Trophoblast cell (in vitro differentiated cells and primary cell): ENCODE measurements around the gene CPNE4.

Source experiments
- DNase-seq, 2 donors: peaks; one replicate each; pipeline ENCODE4 v3.0.0-alpha.2; 2016
- H2AFZ ChIP-seq: 2 replicates; pipeline ENCODE4 v1.6.1; 2013; ENCODE audit warnings: low read length, moderate library complexity, mild to moderate bottlenecking; ENCODE audit not compliant: insufficient read depth, poor library complexity
- H2AK5ac ChIP-seq: 2 replicates; pipeline ENCODE4 v1.6.1; 2013; ENCODE audit warnings: mild to moderate bottlenecking, low read length
- H2BK120ac ChIP-seq: 2 replicates; pipeline ENCODE4 v1.6.1; 2013; ENCODE audit warnings: low read length, mild to moderate bottlenecking, moderate library complexity; ENCODE audit not compliant: insufficient read depth, poor library complexity
- H2BK12ac ChIP-seq: 2 replicates; pipeline ENCODE4 v1.6.1; 2013; ENCODE audit warnings: mild to moderate bottlenecking, low read length, moderate library complexity
- H2BK5ac ChIP-seq: 2 replicates; pipeline ENCODE4 v1.6.1; 2013; ENCODE audit warnings: low read length, low read depth, moderate library complexity, mild to moderate bottlenecking; ENCODE audit not compliant: poor library complexity
- H3K14ac ChIP-seq: 2 replicates; pipeline ENCODE4 v1.6.1; 2013; ENCODE audit warnings: mild to moderate bottlenecking, low read length
- H3K18ac ChIP-seq: 2 replicates; pipeline ENCODE4 v1.6.1; 2013; ENCODE audit warnings: mild to moderate bottlenecking, low read length
- H3K23ac ChIP-seq: 2 replicates; pipeline ENCODE4 v1.6.1; 2013; ENCODE audit warnings: low read length
- H3K27ac ChIP-seq: 2 replicates; pipeline ENCODE4 v1.5.1; 2013; ENCODE audit warnings: low read depth, mild to moderate bottlenecking, inconsistent platforms, low read length, moderate library complexity
- H3K27me3 ChIP-seq: 2 replicates; pipeline ENCODE4 v1.6.1; 2013; ENCODE audit warnings: inconsistent platforms, mild to moderate bottlenecking, low read length, moderate library complexity; ENCODE audit not compliant: insufficient read depth
- H3K36me3 ChIP-seq, 2 experiments: 1 replicate in 1 of 2; 2 replicates in 1 of 2; pipeline ENCODE4 v1.6.1; 2013; ENCODE audit warnings: low read length in 2 of 2, mild to moderate bottlenecking in 2 of 2, moderate library complexity in 1 of 2; ENCODE audit not compliant: insufficient read depth in 2 of 2, control insufficient read depth in 1 of 2
- H3K4ac ChIP-seq: 2 replicates; pipeline ENCODE4 v1.6.1; 2013; ENCODE audit warnings: low read depth, mild to moderate bottlenecking, low read length, moderate library complexity
- H3K4me1 ChIP-seq, 2 experiments: 1 replicate in 1 of 2; 2 replicates in 1 of 2; pipeline ENCODE4 v1.6.1; 2013; ENCODE audit warnings: low read length in 2 of 2, mild to moderate bottlenecking in 2 of 2, moderate library complexity in 1 of 2; ENCODE audit not compliant: insufficient read depth in 2 of 2, control insufficient read depth in 1 of 2
- H3K4me2 ChIP-seq: 2 replicates; pipeline ENCODE4 v1.6.1; 2013; ENCODE audit warnings: inconsistent platforms, mild to moderate bottlenecking, low read length, moderate library complexity
- H3K4me3 ChIP-seq: 2 replicates; pipeline ENCODE4 v1.5.1; 2013; ENCODE audit warnings: mild to moderate bottlenecking, low read depth, low read length, inconsistent platforms
- H3K79me1 ChIP-seq: one replicate; pipeline ENCODE4 v1.6.1; 2013; ENCODE audit warnings: low read length
- H3K79me2 ChIP-seq: 2 replicates; pipeline ENCODE4 v1.6.1; 2013; ENCODE audit warnings: low read length, mild to moderate bottlenecking; ENCODE audit not compliant: control insufficient read depth, insufficient read depth, poor library complexity
- H3K9ac ChIP-seq: 2 replicates; pipeline ENCODE4 v1.6.1; 2013; ENCODE audit warnings: mild to moderate bottlenecking, low read length
- H3K9me3 ChIP-seq: 2 replicates; pipeline ENCODE4 v1.6.1; 2013; ENCODE audit warnings: low read depth, mild to moderate bottlenecking, control low read depth, inconsistent platforms, low read length; ENCODE audit not compliant: insufficient read depth
- H4K12ac ChIP-seq: 2 replicates; pipeline ENCODE4 v1.6.1; 2013; ENCODE audit warnings: low read depth, mild to moderate bottlenecking, low read length, moderate library complexity
- H4K8ac ChIP-seq: 2 replicates; pipeline ENCODE4 v1.6.1; 2013; ENCODE audit warnings: low read depth, mild to moderate bottlenecking, low read length, moderate library complexity
- H4K91ac ChIP-seq: one replicate; pipeline ENCODE4 v1.6.1; 2013; ENCODE audit warnings: low read depth, mild to moderate bottlenecking, low read length, moderate library complexity
- WGBS: extraction: QIAGEN DNeasy Blood & Tissue Kit; methylation state at CpG from one replicate; pipeline ENCODE4 v1.1.7; 2013; ENCODE audit warnings: missing lambda C conversion rate; ENCODE audit not compliant: insufficient read length, insufficient coverage; ENCODE audit errors: extremely low coverage; 5-methylcytosine and 5-hydroxymethylcytosine counted together

Gene CPNE4

DNA sequence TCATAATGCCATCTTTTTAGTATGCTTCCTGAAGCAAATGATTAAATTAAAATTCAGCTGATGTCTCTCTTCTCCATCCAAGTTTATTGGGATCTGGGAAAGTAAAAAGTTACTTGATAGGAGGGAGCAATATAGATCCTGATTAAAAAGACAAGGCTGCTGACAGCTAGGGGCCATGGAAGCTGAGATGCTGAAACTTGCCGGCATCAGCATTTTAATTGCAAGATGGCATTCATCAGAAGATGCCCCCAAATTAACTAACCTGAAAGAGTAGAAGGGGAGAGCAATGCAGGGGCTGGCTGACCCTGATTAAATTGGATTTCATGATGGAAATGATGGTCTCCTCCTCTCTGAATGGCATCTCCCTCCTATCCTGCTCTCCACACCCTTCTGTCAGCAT, 31.1 kb downstream of the CPNE4 start:
- Histone ChIP-seq H2BK12ac (no peak overlapping the region), H3K36me3 (no peaks in the 10 kb centered on the region), H2AK5ac (no peak overlapping the region), H3K4me2 (no peak overlapping the region), H3K27ac (no peak overlapping the region), H3K4me1 (no peaks in the 10 kb centered on the region), H2BK120ac (no peak overlapping the region), H3K79me1 (no peaks in the 10 kb centered on the region), H3K79me2 (no peaks in the 10 kb centered on the region), H3K4me3 (no peak overlapping the region), H4K12ac (no peak overlapping the region), H3K9me3 (no peaks in the 10 kb centered on the region), H4K8ac (no peak overlapping the region), H3K18ac (no peak overlapping the region), H3K27me3 (no peaks in the 10 kb centered on the region), H3K4ac (no peak overlapping the region), H2BK5ac (no peak overlapping the region), H3K9ac (no peak overlapping the region), H3K14ac (no peak overlapping the region), H3K23ac (no peak overlapping the region), H2AFZ (no peak overlapping the region), H4K91ac (no peak overlapping the region)
- no peak for DNase-seq
- no CpG with 5 or more reads among the region's 1 CpG for WGBS

DNA sequence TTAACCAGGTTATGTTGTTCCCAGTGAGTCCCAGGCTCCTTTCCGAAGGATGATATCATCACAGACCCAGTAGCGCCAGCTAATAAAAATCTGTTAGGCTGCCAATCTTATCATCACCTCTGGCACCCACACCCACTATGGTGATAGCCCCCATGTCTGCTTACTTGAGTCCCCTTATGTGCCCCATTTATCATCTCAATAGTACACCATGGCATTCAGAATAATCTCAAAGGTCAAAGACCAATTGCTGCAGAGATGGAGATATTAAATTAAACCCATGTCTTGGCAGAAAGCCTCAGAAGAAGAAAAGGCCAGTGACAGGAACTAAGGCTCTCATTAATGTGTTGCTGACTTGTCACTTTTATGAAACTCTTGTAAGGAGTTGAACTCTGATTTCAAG, 32.8 kb downstream of the CPNE4 start:
- Histone ChIP-seq H3K4ac (no peak overlapping the region), H4K8ac (no peak overlapping the region), H4K12ac (no peak overlapping the region), H3K9ac (no peak overlapping the region), H3K36me3 (no peaks in the 10 kb centered on the region), H3K4me2 (no peak overlapping the region), H2BK120ac (no peak overlapping the region), H3K14ac (no peak overlapping the region), H3K9me3 (no peaks in the 10 kb centered on the region), H3K23ac (no peak overlapping the region), H3K4me1 (no peaks in the 10 kb centered on the region), H3K79me1 (no peaks in the 10 kb centered on the region), H2AK5ac (no peak overlapping the region), H3K18ac (no peak overlapping the region), H3K4me3 (no peak overlapping the region), H2AFZ (no peak overlapping the region), H3K79me2 (no peaks in the 10 kb centered on the region), H2BK5ac (no peak overlapping the region), H3K27ac (no peak overlapping the region), H4K91ac (no peak overlapping the region), H3K27me3 (no peaks in the 10 kb centered on the region), H2BK12ac (no peak overlapping the region)
- DNase-seq = no peak
- no CpG with 5 or more reads among the region's 2 CpGs for WGBS

DNA sequence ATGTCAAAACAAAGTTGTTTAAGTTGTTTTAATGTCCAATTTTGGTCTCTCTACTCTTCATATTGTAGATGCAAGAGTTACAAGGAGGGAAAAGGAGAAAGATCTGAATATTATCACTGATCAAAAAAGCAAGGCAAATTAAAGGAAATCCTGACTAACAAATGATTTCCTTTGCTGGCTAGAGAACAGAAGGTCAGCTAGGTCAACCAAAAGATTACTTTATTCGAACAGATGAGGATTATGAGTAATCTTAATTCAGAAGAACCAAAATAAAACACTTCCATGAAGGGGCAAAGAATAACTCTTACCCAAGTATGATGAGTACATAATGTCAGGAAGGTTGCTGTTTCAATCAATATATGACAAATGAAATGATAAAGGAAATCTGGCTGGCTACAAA, 33.8 kb downstream of the CPNE4 start:
- Histone ChIP-seq H3K18ac (no peak overlapping the region), H3K4me3 (no peak overlapping the region), H3K9ac (no peak overlapping the region), H3K14ac (no peak overlapping the region), H3K23ac (no peak overlapping the region), H3K27ac (no peak overlapping the region), H2AK5ac (no peak overlapping the region), H4K91ac (no peak overlapping the region), H4K8ac (no peak overlapping the region), H2BK120ac (no peak overlapping the region), H2BK12ac (no peak overlapping the region), H4K12ac (no peak overlapping the region), H3K79me2 (no peaks in the 10 kb centered on the region), H3K9me3 (no peaks in the 10 kb centered on the region), H3K27me3 (no peaks in the 10 kb centered on the region), H2AFZ (no peak overlapping the region), H3K79me1 (no peaks in the 10 kb centered on the region), H3K4me1 (no peaks in the 10 kb centered on the region), H3K4me2 (no peak overlapping the region), H2BK5ac (no peak overlapping the region), H3K36me3 (no peaks in the 10 kb centered on the region), H3K4ac (no peak overlapping the region)
- no CpG with 5 or more reads among the region's 1 CpG for WGBS
- DNase-seq = no peak

DNA sequence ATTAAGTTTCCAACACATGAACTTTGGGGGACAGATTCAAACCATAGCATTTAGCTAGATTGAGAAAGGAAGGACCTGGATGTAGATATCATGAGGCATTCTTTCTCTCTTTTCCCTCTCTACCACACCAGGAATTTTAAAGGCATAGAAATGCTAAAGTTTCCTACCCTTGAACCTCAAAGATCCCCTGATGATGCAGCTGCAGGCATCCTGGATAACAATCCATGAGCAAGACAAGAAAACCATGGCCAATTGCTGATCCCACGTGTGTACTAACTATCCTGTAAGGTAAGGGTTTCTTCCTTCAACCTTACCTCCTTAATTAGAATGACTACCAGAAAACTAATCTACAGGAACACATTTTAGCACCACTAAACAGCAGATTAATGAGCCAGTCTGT, 36.8 kb downstream of the CPNE4 start:
- Histone ChIP-seq H4K8ac (no peak overlapping the region), H3K23ac (no peak overlapping the region), H3K4ac (no peak overlapping the region), H2BK12ac (no peak overlapping the region), H4K91ac (no peak overlapping the region), H3K14ac (no peak overlapping the region), H3K79me1 (no peaks in the 10 kb centered on the region), H3K4me3 (no peak overlapping the region), H4K12ac (no peak overlapping the region), H3K79me2 (no peaks in the 10 kb centered on the region), H3K27ac (no peak overlapping the region), H2AK5ac (no peak overlapping the region), H2AFZ (no peak overlapping the region), H3K9ac (no peak overlapping the region), H3K4me1 (no peaks in the 10 kb centered on the region), H3K9me3 (no peaks in the 10 kb centered on the region), H3K36me3 (no peaks in the 10 kb centered on the region), H3K18ac (no peak overlapping the region), H2BK5ac (no peak overlapping the region), H3K27me3 (no peaks in the 10 kb centered on the region), H2BK120ac (no peak overlapping the region), H3K4me2 (no peak overlapping the region)
- DNase-seq = no peak
- no CpG with 5 or more reads among the region's 1 CpG for WGBS
